NCI-H446 treated with DMSO at 0.1 percent for 48 hours (cell line): ENCODE data around the gene CLIC6.

Experiments
- DNase-seq: peaks from one replicate; lab custom pipeline; 2025; lab: John Stamatoyannopoulos, UW

CLIC6 gene

DNA sequence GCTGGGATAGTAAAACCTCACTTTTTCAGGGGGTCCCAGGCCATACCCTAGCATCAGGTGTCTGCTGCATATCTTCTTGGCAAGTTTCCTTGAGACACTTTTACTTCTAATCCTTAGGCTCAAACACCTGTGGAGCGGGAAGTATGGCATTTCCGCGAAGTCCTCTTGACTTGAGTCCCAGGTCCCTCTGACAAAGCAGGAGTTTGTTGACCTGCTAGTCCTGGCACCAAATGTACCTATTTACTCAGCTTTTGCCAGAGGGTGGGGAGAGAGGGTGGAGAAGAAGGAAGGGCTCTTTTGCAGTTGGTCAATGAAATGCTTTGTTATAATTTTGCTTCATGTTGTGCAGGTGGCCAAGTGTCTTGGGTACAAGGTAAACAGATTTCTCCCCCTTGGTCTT is 59.7 kb downstream of the CLIC6 start:
- DNase-seq, result no peak

DNA sequence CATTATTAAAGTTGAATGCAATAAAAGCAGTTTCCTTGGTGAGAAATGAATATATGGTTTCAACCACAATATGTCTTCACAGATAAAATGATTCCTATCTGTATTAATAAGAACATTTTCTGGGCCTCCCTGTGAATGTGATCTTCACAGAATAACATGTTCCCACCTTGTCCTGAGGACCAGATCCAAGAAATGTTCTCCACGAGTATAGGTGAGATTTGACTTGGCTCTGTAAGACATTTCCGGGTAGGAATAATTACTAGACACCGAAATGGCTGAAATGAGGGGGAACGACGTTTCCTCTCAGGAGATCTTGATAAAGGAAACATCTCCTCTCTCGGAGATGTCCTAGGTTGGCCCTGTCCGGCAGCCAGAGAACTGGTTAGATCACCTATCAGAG is 61.4 kb downstream of the CLIC6 start:
- DNase-seq, result no peak

DNA sequence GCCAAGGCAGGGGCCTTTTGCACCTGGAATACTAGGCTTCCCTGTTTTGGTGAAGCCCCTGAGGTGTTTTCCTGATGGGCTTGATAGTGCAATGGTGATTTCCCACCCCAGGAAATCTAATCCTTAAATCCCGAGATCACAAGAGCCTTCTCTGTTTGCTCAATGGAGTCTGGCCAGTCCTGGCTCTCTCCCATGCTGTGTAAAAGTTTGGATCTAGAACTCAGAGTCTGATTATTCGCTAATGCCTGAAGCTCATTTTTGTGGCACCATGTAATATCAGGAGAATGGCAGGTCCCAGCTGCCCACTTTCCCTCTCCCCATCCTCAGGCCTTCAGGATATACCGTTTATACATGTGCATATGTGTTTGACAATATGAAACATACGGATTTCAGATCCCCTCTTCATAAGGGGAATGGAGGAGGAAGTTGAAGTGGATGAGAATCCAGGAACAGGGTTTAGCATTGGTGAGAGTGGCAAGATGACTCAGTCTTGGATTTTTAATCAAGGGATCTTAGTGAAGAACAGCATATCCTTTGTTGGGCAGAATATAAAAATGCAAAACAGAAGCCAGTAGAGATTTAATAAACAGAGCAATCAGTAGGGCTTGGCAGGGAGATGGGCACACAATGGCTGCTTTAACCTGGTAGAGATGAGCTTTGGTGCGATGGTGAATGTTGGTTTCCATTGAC is 62.1 kb downstream of the CLIC6 start:
- DNase-seq, result no peak

DNA sequence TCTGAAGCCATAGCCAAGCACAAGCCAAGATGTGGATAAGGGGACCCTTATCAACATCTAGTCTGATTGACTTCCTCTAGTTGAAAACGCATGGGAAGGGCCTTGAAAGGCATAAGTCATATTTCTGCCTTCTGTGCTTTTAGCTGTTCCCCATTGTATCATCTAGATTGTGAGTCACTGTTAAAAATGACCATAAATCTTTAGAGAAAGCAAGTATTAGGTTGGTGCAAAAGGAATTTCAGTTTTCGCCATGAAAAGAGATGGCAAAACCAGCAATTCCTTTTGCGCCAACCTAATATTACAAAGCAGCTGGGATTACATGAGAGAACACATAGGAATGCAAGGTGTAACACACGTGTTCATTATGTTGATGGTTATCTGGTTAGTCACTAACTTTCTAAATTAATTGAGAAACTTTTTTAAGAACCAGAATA is 63.6 kb downstream of the CLIC6 start:
- DNase-seq, result no peak

DNA sequence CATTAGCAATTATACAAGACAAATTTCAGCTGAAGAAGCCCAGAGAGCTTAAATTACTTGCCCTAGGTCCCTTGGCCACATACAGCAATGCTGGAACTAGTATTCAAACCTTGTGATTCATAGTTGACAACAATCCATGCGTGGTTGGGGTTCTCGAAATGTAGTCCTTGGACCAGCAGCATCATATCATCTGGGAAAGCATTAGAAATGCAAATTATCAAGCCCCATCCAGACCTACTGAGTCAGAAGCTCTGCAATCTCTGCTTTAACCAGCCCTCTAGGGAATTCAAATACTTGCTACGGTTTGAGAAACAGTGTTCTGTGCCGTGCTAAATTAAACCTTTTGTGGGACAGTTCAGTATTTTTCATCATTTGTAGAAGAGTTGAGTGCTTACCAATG is 65.1 kb downstream of the CLIC6 start:
- no peak for DNase-seq

DNA sequence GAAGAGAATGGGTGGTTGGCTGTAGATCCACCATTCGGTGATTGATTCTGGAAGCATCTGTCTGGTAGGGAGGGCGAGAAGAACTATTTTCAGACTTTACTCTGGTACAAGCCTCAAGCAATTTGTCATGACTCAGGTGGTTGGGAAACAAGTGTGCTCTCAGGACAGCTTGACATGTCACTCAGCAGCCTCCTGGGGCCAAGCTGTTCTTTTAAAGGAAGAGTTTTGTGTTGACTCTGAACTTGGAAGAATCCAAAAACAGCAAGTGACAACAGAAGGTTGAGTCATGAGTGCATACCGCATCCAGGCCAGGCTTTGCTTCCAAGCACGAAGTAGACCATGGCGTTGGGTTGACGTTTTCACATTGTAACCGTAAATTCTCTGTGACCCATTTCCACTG is 65.9 kb downstream of the CLIC6 start:
- no peak for DNase-seq

DNA sequence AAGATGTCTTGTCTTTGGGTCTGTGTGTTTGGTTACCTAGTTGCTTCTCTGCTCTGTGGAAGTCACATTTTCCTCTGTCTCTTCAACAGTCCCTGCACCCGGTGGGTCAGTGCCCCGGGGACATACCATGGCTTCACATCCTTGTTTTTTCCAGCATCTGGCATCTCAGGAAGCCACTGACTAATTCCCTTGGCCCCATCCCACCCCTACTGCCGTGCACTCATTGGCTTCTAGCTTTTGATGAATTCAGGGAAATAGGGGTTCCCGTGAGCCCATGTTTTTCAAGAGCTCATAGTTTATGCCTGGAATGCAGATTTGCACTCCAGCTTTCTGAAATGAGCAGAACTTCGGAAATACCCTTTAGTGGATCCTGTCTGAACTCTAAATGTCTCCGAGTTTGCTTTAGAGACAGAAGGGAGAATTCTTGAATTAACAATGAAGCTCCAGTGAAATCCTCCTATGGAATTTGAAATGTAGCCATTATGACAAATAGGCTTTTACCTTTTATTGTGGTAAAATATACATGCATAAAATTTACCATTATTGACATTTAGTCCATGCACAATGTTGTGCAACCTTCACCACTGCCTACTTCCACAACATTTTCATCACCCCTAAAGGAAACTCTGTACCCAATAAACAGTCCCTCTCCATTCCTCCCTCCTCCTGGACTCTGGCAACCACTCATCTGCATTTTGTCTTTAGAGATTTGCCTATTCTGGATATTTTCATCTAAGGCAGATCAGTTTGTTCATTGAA is 67.5 kb downstream of the CLIC6 start:
- DNase-seq, result no peak

DNA sequence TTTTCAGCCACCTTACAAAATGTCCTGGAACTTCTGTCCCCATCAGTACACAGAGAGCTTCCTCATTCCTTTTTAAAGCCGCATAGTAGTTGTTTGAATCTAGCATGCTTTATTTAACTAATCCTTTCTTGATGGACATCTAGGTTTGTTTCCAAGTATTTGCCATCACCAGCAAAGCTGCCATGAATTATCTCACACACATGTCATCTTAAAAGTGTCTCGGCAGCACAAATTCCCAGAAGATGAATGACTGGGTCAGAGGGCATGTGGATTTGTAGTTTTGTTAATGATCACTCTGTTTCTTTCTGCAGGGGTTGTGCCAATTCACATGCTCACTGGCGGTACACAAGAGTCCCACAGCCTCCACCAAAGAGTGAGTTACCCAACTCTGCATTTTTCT is 68.3 kb downstream of the CLIC6 start:
- no peak for DNase-seq

DNA sequence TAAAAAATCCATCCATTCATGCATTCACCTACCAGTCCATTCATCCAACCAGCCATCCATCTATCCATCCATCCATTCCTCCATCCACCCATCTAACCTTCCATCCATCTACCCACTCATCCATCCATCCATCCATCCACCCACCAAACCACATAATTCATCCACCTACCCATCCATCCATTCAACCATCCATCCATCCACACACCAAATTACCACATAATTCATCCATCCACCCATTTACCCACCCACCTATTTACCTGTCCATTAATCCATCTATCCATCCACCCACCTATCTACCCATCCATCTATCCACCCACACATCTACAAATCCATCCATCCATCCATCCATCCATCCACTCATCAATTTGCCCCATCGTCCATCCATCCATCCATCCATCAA is 71.4 kb downstream of the CLIC6 start:
- no peak for DNase-seq

DNA sequence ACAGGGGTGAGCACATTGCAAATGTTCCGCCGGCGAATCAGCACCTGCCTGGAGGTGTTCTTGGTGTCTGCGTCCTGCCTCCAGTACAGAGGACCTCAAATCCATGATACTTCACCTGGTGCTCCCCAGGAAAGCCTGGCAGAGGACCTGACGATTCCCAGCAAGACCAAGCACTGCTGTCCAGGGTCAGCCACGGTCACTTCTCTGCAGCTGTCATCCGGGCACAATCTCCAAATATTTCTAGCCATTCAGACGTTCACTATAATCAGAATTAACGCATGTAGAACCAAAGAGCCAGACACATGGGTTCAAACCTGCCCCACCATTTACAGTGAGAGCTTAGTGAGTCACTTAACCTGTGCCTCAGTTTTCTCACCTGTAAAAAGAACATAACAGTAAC is 74.5 kb downstream of the CLIC6 start:
- DNase-seq, result no peak

DNA sequence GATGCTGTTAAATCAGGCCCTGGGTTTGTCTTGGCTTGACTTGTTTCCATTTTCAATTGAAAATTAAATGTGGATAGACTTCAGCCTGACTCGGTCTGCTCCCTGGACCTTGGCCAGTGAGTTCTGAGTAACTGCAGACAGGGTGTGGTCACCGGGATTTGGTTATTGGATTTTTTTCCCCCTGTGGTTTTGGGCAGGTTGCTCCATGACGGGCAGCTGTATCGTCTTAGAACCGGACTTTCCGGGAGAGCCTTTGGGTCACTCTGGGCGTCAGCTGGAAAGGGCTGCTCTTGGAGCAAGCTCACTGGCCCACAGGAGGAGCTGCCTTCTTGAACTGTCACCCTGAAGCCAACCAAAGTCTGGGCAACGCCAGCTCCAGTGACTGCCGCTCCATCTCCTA is 75.0 kb downstream of the CLIC6 start:
- no peak for DNase-seq

DNA sequence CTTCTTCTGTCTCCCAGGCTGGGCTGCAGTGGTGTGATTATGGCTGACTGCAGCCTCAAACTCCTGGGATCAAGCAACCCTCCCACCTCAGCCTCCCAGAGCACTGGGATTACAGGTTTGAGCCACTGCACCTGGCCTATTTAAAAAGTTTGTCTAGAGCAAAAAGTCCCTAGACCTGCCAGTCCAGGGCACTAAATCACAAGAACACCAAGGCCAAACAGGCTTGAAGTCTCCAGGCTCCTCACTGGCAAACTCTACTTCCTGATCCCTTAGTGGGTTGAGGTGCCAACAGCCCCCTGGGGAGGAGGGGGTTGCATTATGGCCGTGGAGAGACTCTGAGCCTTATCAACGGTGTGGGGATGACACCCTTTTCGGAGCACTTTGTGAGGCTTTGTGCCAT is 76.0 kb downstream of the CLIC6 start:
- no peak for DNase-seq

DNA sequence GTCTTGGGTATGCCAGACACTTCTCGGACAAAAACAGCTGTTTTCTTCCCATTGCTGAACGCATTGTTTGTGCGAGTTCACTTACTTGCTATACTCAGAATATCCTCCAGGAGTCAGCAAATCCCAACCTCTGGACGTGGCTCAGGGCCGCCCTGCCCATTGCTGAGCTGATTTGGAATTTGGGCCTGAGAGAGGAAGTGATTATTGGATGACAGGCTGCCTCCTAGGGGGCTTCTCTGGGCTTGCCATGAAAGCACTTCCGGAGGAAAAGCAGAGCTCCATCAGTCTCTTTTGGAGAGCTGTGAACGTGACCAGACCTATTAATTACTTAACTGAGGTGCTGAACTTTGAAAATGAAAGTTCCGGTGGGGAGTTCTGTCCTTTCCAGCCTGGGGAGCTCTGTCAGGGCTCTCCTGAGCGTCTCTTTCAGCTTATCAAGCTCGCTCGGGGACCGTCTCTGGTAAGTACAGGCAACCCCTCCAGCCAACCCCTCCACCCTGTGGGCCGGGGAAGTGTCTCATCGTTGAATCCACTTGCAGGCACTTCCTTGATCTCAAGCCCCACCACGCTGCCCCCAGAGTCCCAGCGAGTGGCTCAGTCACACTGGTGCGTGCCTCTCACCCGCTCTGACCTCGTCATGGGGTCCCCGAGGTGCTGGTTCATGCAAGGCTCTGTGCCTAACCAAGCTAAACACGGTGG is 76.9 kb downstream of the CLIC6 start:
- peak; percentile 17 for DNase-seq

DNA sequence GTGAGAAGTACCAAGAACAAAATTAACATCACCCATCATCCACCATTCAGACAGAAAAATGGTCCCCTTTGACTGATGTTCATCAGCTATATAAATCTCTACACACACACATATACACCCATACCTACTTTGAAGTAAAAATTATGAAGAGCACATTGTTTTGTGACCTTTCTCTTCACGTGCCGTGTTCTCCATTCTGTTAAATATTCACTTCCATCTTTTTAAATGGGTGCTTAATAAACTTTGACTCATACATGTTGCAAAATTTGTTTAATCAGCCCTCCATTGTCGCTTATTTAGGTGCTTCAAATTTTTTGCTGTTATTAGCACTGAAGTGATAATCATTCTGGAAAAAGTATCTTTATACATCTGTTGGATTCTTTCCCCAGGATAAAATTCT is 80.1 kb downstream of the CLIC6 start:
- DNase-seq, result no peak

DNA sequence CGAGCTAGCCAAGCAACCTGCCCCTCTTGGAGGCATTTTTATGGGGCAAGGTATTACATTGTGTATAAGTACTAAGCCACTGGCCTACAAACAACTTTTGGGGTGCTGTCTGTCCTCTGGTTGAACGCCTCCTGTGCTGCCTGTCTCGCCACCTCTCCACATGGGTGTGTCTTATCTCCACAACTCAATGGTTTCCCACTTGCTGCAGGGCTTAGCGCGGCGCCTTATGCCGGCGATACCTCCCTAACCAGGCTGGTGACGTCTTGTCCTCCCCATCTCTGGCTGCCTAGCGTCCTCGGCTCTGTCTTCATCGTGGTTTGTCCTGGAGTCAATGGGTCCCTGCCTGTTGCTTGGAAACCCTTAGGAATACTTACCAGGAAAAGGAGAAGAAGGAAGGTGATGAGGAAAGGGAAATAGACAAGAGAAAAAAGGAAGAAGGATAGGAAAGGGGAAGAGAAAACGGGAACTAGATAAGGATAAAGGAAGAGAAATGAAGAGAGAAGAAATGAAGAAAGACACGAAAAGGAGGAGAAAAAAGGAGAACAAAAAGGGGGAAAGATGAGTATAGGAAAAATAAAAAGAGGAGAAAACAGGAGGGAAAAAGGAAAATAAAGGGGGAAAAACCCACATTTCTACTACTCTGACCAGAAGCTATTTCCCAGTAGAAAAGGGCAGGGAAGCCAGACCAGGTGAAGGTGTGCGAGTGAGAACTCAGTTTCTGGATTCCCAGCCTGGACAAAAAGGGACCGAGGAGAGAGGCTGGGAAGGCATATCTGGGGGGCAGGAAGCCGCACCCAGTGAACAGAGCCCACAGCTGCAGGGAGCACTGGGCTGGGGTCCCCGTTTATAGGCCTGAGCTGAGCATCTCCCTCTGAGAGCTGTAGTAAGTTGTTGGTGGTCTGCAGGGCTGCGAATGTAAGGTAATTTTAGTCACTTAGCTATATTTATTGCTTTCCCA is 86.2 kb downstream of the CLIC6 start:
- no peak for DNase-seq

DNA sequence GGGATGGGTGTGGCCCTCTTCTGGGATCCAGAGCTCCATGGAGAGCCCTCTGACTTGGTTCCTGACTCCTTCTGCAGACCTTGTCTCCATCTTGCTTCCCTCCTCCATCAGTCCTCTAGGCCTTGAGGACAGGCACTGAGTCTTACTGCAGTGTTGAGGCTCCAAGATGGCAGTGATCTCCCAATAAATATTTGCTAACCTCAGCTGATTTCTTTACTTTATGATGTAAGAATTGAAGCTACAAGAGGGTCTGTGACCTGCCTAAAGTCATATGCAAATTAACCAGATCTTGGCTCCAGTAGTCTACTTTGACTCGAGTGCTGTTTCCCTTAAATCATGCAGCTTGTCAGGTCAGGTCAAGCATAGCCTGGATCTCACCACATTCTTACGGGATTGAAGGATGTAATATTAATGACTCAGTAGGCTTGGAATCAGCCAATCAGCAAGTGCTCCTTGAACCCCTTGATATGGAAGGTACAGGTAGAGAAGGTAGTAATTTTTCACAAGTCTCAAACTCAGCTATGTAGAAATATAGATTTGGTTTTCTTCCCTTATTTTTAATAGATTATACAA is 93.0 kb downstream of the CLIC6 start:
- no peak for DNase-seq

DNA sequence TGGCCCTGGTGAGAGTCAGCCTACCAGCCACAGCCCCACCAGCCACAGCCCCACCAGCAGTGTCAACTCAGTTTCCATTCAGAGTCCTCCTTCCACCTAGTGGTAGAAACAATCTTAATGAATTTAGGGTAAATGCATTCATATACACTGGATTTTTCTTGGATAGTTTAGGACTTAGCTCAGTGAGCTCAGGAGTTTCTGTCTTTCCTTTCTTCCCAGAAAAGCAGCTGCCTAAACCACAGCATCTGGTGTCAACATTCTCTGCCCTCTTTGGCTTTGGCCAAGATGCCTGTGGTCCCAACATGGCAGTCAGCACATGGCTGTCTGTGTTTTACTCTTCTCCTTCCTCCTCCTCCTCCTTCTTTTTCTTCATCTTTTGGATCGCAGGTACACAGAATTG is 94.0 kb downstream of the CLIC6 start:
- DNase-seq, result no peak

DNA sequence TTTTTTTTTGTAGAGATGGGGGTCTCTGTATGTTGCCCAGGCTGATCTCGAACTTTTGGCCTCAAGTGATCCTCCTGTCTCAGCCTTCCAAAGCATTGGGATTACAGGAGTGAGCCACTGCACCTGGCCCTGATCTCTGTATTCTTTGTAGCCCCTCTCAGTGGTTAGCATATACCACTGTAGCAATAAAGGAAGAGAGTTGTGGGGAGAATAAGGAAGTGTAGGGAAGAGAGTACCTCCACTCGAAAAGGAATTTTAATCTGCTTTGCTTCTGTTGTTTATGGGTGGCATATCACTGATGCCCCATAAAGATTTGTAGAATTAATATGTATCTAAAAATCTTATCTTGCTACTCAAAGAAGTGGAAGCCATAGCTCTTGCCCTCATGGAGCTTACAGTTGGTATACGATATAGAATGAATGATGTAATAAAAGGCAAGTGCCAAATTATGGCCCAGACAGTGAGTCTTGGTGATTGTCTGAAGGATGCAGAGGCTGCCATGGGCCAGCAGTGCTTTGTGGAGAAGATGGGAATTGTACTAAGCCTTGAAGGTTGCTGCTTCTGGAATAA is 96.0 kb downstream of the CLIC6 start:
- no peak for DNase-seq

DNA sequence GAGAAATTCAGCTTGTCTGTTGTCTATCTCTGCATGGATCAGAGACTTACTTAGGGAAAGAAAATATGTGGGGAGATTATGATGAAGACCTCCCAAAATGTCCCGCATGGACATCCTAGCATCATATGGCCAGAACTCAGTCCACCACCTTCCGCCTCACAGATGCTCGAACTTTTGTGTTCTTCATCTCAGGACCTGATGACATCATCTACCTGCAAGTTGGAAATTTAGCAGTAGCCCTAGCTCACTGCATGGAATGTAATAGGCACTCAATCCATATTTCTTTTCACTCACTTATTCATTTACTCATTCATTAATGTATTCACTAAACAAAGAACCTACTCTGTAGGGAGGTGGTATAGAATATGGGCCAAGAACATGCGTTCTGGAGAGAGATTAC is 96.8 kb downstream of the CLIC6 start:
- no peak for DNase-seq

DNA sequence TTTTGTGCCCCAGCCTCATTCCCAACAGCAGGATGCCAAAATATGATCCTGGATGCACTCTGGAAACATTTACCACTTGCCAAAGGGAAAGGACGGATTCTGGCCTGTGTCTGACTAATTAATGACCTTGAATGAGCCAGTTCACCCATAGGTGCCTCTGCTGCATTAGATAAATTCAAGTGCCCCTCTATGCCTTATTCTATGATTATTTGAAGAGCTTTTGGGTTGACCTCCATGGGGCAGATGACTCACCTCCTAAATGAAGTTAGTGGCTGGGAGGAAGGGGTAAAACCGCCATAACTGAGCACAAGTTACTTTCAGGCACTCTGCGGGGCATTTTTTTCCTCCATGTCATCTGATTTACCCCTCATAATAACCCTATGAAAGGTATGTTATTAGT is 98.1 kb downstream of the CLIC6 start:
- DNase-seq, result no peak
